NCI-H526 treated with DMSO at 0.1 percent for 48 hours (cell line): ENCODE data around the gene FIZ1.
"Not testable (repeated sequence)": the region's sequence is repeated elsewhere in the genome, so short reads cannot be mapped to it uniquely, and the experiment has no call there.

Source experiments
- DNase-seq: peaks from one replicate; lab custom pipeline; 2025; lab: John Stamatoyannopoulos, UW

FIZ1 gene

GRCh38 chr19:55576746-55577145 is 22.6 kb downstream of the FIZ1 start:
- DNase-seq: no peak

- DNase-seq: not testable (repeated sequence)
These were observed 25.4 kb downstream of the FIZ1 start for GRCh38 chr19:55573929-55574328.

GRCh38 chr19:55569477-55569876 is 29.8 kb downstream of the FIZ1 start:
- not testable (repeated sequence) for DNase-seq

- DNase-seq: no peak
These were observed 31.5 kb downstream of the FIZ1 start for GRCh38 chr19:55567708-55568328.

- DNase-seq: no peak
These were observed 32.5 kb downstream of the FIZ1 start for GRCh38 chr19:55566823-55567222.

GRCh38 chr19:55563261-55563690 is 36.0 kb downstream of the FIZ1 start:
- no peak for DNase-seq

GRCh38 chr19:55559684-55560083 is 39.6 kb downstream of the FIZ1 start:
- no peak for DNase-seq

- no peak for DNase-seq
These were observed 44.6 kb downstream of the FIZ1 start for GRCh38 chr19:55554741-55555152.

- DNase-seq: no peak
These were observed 45.0 kb downstream of the FIZ1 start for GRCh38 chr19:55554302-55554701.

GRCh38 chr19:55553217-55554182 is 45.8 kb downstream of the FIZ1 start:
- no peak for DNase-seq

GRCh38 chr19:55552620-55553019 is 46.7 kb downstream of the FIZ1 start:
- no peak for DNase-seq

GRCh38 chr19:55552206-55552605 is 47.1 kb downstream of the FIZ1 start:
- no peak for DNase-seq

GRCh38 chr19:55550321-55550650 is 49.0 kb downstream of the FIZ1 start:
- no peak for DNase-seq

- no peak for DNase-seq
These were observed 49.6 kb downstream of the FIZ1 start for GRCh38 chr19:55549500-55550320.

- DNase-seq: no peak
These were observed 52.3 kb downstream of the FIZ1 start for GRCh38 chr19:55546822-55547614.

- no peak for DNase-seq
These were observed 53.3 kb downstream of the FIZ1 start for GRCh38 chr19:55546011-55546410.

- no peak for DNase-seq
These were observed 53.9 kb downstream of the FIZ1 start, which contains the start of gene SBK3 for GRCh38 chr19:55545443-55545842. SBK3 (minus strand) TSS chr19:55545543; CDS start chr19:55545543, 0 bp downstream.

GRCh38 chr19:55544776-55545439 is 54.4 kb downstream of the FIZ1 start:
- DNase-seq: no peak

- no peak for DNase-seq
These were observed 55.3 kb downstream of the FIZ1 start for GRCh38 chr19:55544014-55544413.

- no peak for DNase-seq
These were observed 55.8 kb downstream of the FIZ1 start for GRCh38 chr19:55543567-55543966.

- no peak for DNase-seq
These were observed 56.9 kb downstream of the FIZ1 start for GRCh38 chr19:55542292-55542855.
